ENCODE results near the gene ATP5MC3. TPM values are rescaled to one million over a fixed set of nuclear protein-coding genes. Genes with fewer than 3 reads are reported as not detected.

The ATP5MC3 gene
- total and polyA plus RNA-seq, 2 of the 13 experiments (the other 11 are each of a cell fraction or from before 2014, with no cell fraction given), result 676 to 1,007 TPM

- TF ChIP-seq ZNF318 (CRISPR knock-in tag; IDR thresholded peaks at IDR 0.05) (no peak), E2F5 (CRISPR knock-in tag; conservative IDR thresholded peaks at IDR 0.05) (no peak; the same call in 1 of the 2 replicates), ZNF362 (CRISPR knock-in tag; IDR thresholded peaks at IDR 0.05; ENCODE audit: borderline replicate concordance) (peak; percentile 39; the same call in 1 of the 2 replicates), PATZ1 (CRISPR knock-in tag; IDR thresholded peaks at IDR 0.05) (peak; percentile 55; the same call in 1 of the 2 replicates), MLLT10 (CRISPR knock-in tag; IDR thresholded peaks at IDR 0.05) (no peak), ZNF33B (CRISPR knock-in tag; IDR thresholded peaks at IDR 0.05) (0 out of 2 replicates have a peak, but pooled peaks have one; percentile 35), ZNF253 (CRISPR knock-in tag; IDR thresholded peaks at IDR 0.05; ENCODE audit: borderline replicate concordance) (no peak), YEATS4 (CRISPR knock-in tag; IDR thresholded peaks at IDR 0.05; ENCODE audit: borderline replicate concordance) (peak; percentile 69), ZNF121 (CRISPR knock-in tag; IDR thresholded peaks at IDR 0.05) (no peak), IRF1 (CRISPR knock-in tag; IDR thresholded peaks at IDR 0.05; ENCODE audit: low read depth) (no peak; the same call in 1 of the 2 replicates), PHF20 (CRISPR knock-in tag; IDR thresholded peaks at IDR 0.05) (peak; percentile 96), E2F1 (CRISPR knock-in tag; IDR thresholded peaks at IDR 0.05) (peak; percentile 60), ZNF549 (CRISPR knock-in tag; IDR thresholded peaks at IDR 0.05) (no peak)
These were observed at the start of gene ATP5MC3 (continued) for GRCh38 chr2:175181104-175181876.
